IPS-15b (cell line): ENCODE measurements around the gene TBC1D2B.

ENCODE experiments used
- H3K27me3 ChIP-seq: one replicate; pipeline ENCODE4 v1.6.1; 2013; ENCODE audit warnings: low read length; ENCODE audit not compliant: control insufficient read depth, insufficient read depth
- H3K36me3 ChIP-seq: one replicate; pipeline ENCODE4 v1.6.1; 2013; ENCODE audit warnings: low read length; ENCODE audit not compliant: control insufficient read depth, insufficient read depth
- H3K4me1 ChIP-seq: one replicate; pipeline ENCODE4 v1.6.1; 2013; ENCODE audit warnings: mild to moderate bottlenecking, low read length; ENCODE audit not compliant: control insufficient read depth, insufficient read depth
- H3K4me3 ChIP-seq: one replicate; pipeline ENCODE4 v1.5.1; 2013; ENCODE audit warnings: low read depth, low read length
- H3K9ac ChIP-seq: one replicate; pipeline ENCODE4 v1.6.1; 2013; ENCODE audit warnings: low read depth, mild to moderate bottlenecking, low read length
- H3K9me3 ChIP-seq: one replicate; pipeline ENCODE4 v1.6.1; 2013; ENCODE audit warnings: mild to moderate bottlenecking, low read length; ENCODE audit not compliant: control insufficient read depth, insufficient read depth

TBC1D2B gene

GRCh38 chr15:78092261-78093041 is 14.9 kb upstream of the TBC1D2B start, which contains the start of gene SH2D7:
SH2D7 (plus strand) TSS chr15:78092561; CDS start chr15:78092585, 24 bp downstream.
- no peak within 1 kb of the TSS for H3K4me3 ChIP-seq

GRCh38 chr15:78090422-78091063 is 13.0 kb upstream of the TBC1D2B start:
- no peak overlapping the region for H3K4me3 ChIP-seq
- no peak overlapping the region for H3K9ac ChIP-seq
- H3K36me3 ChIP-seq: no peaks in the 10 kb centered on the region
- H3K4me1 ChIP-seq: no peaks in the 10 kb centered on the region
- no peaks in the 10 kb centered on the region for H3K9me3 ChIP-seq
- H3K27me3 ChIP-seq: no peaks in the 10 kb centered on the region

More at GRCh38 chr15:78092261-78093041, 14.9 kb upstream of the TBC1D2B start, which contains the start of gene SH2D7:
- Histone ChIP-seq H3K9ac (no peak within 1 kb of the TSS), H3K9me3 (no peaks in the 10 kb centered on the region), H3K27me3 (no peaks in the 10 kb centered on the region), H3K4me1 (no peaks in the 10 kb centered on the region), H3K36me3 (no peaks in the 10 kb centered on the region)

- Histone ChIP-seq H3K36me3 (no peaks in the 10 kb centered on the region), H3K9me3 (no peaks in the 10 kb centered on the region), H3K9ac (no peak overlapping the region), H3K27me3 (no peaks in the 10 kb centered on the region), H3K4me3 (no peak overlapping the region), H3K4me1 (no peaks in the 10 kb centered on the region)
Measured at GRCh38 chr15:78088773-78089080, 11.2 kb upstream of the TBC1D2B start.

- H3K4me3 ChIP-seq: no peak overlapping the region
- H3K9me3 ChIP-seq: no peaks in the 10 kb centered on the region
- no peaks in the 10 kb centered on the region for H3K4me1 ChIP-seq
- H3K27me3 ChIP-seq: no peaks in the 10 kb centered on the region
- no peak overlapping the region for H3K9ac ChIP-seq
- no peaks in the 10 kb centered on the region for H3K36me3 ChIP-seq
Measured at GRCh38 chr15:78087951-78088772, 10.7 kb upstream of the TBC1D2B start.

- Histone ChIP-seq H3K36me3 (no peaks in the 10 kb centered on the region), H3K9me3 (no peaks in the 10 kb centered on the region), H3K9ac (no peak overlapping the region), H3K4me1 (no peaks in the 10 kb centered on the region), H3K27me3 (no peaks in the 10 kb centered on the region), H3K4me3 (no peak overlapping the region)
Measured at GRCh38 chr15:78085928-78086327, 8.4 kb upstream of the TBC1D2B start.

- Histone ChIP-seq H3K36me3 (no peaks in the 10 kb centered on the region), H3K4me3 (no peak overlapping the region), H3K9ac (no peak overlapping the region), H3K27me3 (no peaks in the 10 kb centered on the region), H3K4me1 (no peaks in the 10 kb centered on the region), H3K9me3 (no peaks in the 10 kb centered on the region)
Measured at GRCh38 chr15:78084449-78084750, 6.9 kb upstream of the TBC1D2B start.

- Histone ChIP-seq H3K4me3 (no peak overlapping the region), H3K4me1 (no peaks in the 10 kb centered on the region), H3K9ac (no peak overlapping the region)
Measured at GRCh38 chr15:78083687-78084448, 6.4 kb upstream of the TBC1D2B start.

GRCh38 chr15:78083186-78083585 is 5.7 kb upstream of the TBC1D2B start:
- H3K4me3 ChIP-seq: no peak overlapping the region
- no peaks in the 10 kb centered on the region for H3K4me1 ChIP-seq
- H3K27me3 ChIP-seq: no peaks in the 10 kb centered on the region
- no peaks in the 10 kb centered on the region for H3K36me3 ChIP-seq
- H3K9me3 ChIP-seq: no peaks in the 10 kb centered on the region
- H3K9ac ChIP-seq: no peak overlapping the region

More at GRCh38 chr15:78083687-78084448, 6.4 kb upstream of the TBC1D2B start:
- Histone ChIP-seq H3K27me3 (no peaks in the 10 kb centered on the region), H3K36me3 (no peaks in the 10 kb centered on the region), H3K9me3 (no peaks in the 10 kb centered on the region)

- H3K27me3 ChIP-seq: peaks cover 3% of the 10 kb centered on the region
- no peak overlapping the region for H3K4me3 ChIP-seq
- H3K4me1 ChIP-seq: no peaks in the 10 kb centered on the region
- H3K9ac ChIP-seq: no peak overlapping the region
- no peaks in the 10 kb centered on the region for H3K36me3 ChIP-seq
- H3K9me3 ChIP-seq: no peaks in the 10 kb centered on the region
Measured at GRCh38 chr15:78082743-78083110, 5.2 kb upstream of the TBC1D2B start.

GRCh38 chr15:78082106-78082742 is 4.7 kb upstream of the TBC1D2B start:
- Histone ChIP-seq H3K36me3 (no peaks in the 10 kb centered on the region), H3K4me3 (no peak overlapping the region), H3K27me3 (peaks cover 3% of the 10 kb centered on the region), H3K9ac (no peak overlapping the region), H3K4me1 (no peaks in the 10 kb centered on the region), H3K9me3 (no peaks in the 10 kb centered on the region)

- Histone ChIP-seq H3K4me1 (no peaks in the 10 kb centered on the region), H3K4me3 (no peak overlapping the region), H3K9me3 (no peaks in the 10 kb centered on the region), H3K9ac (no peak overlapping the region), H3K27me3 (peaks cover 3% of the 10 kb centered on the region), H3K36me3 (no peaks in the 10 kb centered on the region)
Measured at GRCh38 chr15:78080088-78080460, 2.6 kb upstream of the TBC1D2B start.
